Epidermal melanocyte (primary cell): ENCODE results near the gene CYP26C1.

Source experiments
- DNase-seq: peaks from one replicate; pipeline ENCODE4 v3.0.0; 2011; ENCODE audit warnings: low spot score; ENCODE audit not compliant: insufficient read length

The CYP26C1 gene

DNA sequence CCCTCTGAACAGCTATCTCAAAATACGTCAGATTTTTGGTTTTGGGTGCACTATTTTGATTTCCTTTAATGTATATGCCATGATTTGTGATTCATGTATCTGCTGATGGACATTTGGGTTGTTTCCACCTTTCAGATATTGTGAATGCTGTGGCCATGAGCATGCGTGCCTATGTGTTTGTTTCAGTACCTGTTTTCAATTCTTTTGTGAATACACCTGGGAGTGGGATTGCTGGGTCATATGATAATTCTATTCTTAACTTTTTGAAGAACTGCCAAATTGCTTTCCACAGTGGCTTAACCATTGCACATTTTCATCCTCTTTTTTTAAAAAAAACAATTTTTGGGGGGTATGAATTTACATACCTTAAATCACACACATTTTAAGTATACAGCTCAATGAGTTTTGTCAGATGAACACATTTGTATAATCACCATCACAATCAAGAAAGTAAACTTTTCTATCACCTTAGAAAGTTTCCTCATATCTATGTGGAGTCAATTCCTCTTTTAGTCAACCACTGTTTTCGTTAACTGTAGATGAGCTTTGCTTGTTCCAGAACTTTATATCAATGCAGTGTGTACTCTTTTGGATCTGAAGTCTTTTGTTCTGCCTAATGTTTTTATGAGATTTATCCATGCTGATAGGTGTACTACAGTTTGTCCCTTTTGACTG lies 50.0 kb downstream of the CYP26C1 start:
- no peak for DNase-seq

DNA sequence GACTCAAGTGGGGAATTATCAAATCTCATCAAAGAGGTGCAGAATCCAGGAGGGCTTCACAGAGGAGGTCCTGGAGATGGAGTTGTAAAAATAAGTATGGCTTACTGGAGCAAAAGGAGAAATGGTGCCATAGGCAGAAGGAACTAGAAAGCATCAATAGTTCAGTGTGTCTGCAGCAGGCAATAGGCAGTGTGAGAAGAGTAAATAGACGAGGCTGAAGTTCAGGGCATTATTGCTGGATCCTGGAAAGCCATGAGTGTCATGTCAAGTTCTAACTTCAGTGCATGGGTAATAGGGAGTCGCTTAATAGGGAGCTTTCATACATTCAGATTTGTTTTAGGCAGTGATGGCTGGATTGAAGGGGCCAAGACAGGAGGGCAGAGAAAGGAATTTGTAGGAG lies 52.4 kb downstream of the CYP26C1 start:
- no peak for DNase-seq

DNA sequence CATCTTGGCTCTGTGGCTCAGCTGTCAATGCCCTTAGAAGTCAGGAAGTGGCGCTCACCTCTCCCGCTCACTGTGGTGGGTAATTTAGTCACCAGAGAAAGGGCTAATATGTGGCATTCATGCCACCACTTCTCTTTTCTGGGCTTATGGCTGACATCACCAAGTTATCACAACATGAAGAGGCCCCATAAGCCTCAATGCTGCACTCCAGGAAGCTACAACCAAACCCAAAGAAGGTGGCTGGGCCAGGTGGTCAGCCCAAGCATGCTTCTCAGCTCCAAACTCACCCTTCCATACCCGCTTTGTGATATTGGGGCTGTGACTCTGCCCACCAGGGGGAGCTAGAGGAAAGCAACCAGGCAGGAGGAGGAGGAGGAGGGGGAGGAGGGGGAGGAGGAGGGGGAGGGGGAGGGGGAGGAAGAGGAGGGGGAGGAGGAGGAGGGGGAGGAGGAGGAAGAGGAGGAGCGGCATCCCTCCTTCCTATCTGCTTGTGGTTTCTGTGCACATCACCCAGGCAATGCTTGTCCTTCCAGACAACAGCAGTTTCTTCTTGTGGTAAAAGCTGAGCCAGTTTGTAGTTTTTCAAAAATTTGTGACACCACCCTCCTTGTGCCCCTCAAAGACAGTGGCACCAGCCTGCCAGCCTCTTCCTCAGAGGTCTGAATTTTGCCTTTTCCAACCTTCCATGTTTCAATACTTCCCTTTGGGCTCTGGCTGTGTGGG lies 55.2 kb downstream of the CYP26C1 start:
- DNase-seq: no peak
